Adrenal gland (tissue), 19 donors: Measurements from ENCODE around the gene HSD17B3. TPM values are rescaled to one million over a fixed set of nuclear protein-coding genes. Genes with fewer than 3 reads are reported as not detected.

Source experiments
- DNase-seq, 7 donors: peaks; one replicate each; pipeline ENCODE4 v3.0.0-alpha.2; 2019 to 2020
- H3K27ac ChIP-seq, 5 donors: fragments of 200-600 bp; sonication (generic) in 4 of 5; 1 replicate in 3 of 5; 2 replicates in 2 of 5; pipeline versions ENCODE4 v1.5.1 to v1.8.0; 2016 to 2020; ENCODE audit warnings: mild to moderate bottlenecking in 1 of 5
- H3K27me3 ChIP-seq: fragments of 200-600 bp; 2 replicates; pipeline ENCODE4 v1.8.0; 2021
- H3K36me3 ChIP-seq, 2 donors: fragments of 200-600 bp; replicated peaks in 1 of 2; 1 replicate in 1 of 2; 2 replicates in 1 of 2; pipeline versions ENCODE4 v1.5.1 to v1.8.0; 2018 to 2022
- H3K4me1 ChIP-seq, 2 donors: fragments of 200-600 bp; replicated peaks in 1 of 2; 1 replicate in 1 of 2; 2 replicates in 1 of 2; pipeline versions ENCODE4 v1.5.1 to v1.8.0; 2018 to 2021
- H3K4me3 ChIP-seq, 4 donors: fragments of 200-600 bp; sonication (generic) in 3 of 4; one replicate each; pipeline ENCODE4 v1.5.1; 2016 to 2018
- H3K9me3 ChIP-seq, 3 donors: fragments of 200-600 bp; sonication (generic) in 1 of 3; replicated peaks in 1 of 3; 1 replicate in 2 of 3; 2 replicates in 1 of 3; pipeline versions ENCODE4 v1.5.1 to v1.8.0; 2016 to 2021
- POLR2A ChIP-seq, 2 donors: fragments of 450-650 bp; IDR thresholded peaks; one replicate each; pipeline ENCODE4 v1.6.1; 2017; ENCODE audit warnings: antibody characterized with exemption in 2 of 2, mild to moderate bottlenecking in 2 of 2, moderate library complexity in 1 of 2
- WGBS, 4 donors: extraction: QIAGEN DNeasy Blood & Tissue Kit in 2 of 4; methylation state at CpG; one replicate each; pipeline versions ENCODE4 v1.1.5 to v1.1.7; 2013 to 2017; 5-methylcytosine and 5-hydroxymethylcytosine counted together
- intact Hi-C, 2 donors: fragments of 100-400 bp; cut with DNase I; formaldehyde crosslinking; loops; one replicate each; pipeline versions ENCODE4 v1.14.1 to v1.15.0; 2022 to 2023
- long read RNA-seq, 10 donors: library from polyadenylated mRNA in 3 of 10; unstranded in 2 of 10; stranded (forward) in 1 of 10; transcript quantifications; one replicate each; pipeline ENCODE4 v2.0.0 and lab custom pipeline, GENCODE V29; 2021 to 2026
- polyA plus RNA-seq, 3 donors: library from polyadenylated mRNA; stranded (reverse); fragments of 200-250 nt in 2 of 3; fragments of 350-450 nt in 1 of 3; fragmentation: Illumina TruSeq in 1 of 3; extraction: RNeasy Lipid Tissue Mini Kit (QIAGEN cat#74804) in 1 of 3; gene quantifications; one replicate each; pipeline ENCODE4 v1.2.3, GENCODE V29; 2013 to 2014
- total RNA-seq, 9 donors: library from RNA; depleted of rRNA in 4 of 9; stranded (reverse); fragments of >200 nt in 4 of 9; fragments of 120-200 nt in 1 of 9; fragmentation: NEBNext Ultra II Directional in 1 of 9; extraction: Animal tissue kit (Norgen Biotek cat#: 25700) in 1 of 9; gene quantifications; one replicate each; pipeline versions ENCODE4 v1.1.0 to v1.2.4, GENCODE V29; 2013 to 2023
- TF ChIP-seq, protein P1 (sequence below), 6 experiments: fragments of 450-650 bp in 4 of 6; fragments of 200-600 bp in 2 of 6; sonication (generic) in 1 of 6; IDR thresholded peaks; 1 replicate in 5 of 6; 2 replicates in 1 of 6; pipeline versions ENCODE4 v1.5.1 to v1.8.0; 2016 to 2021; ENCODE audit warnings: antibody characterized with exemption in 6 of 6, mild to moderate bottlenecking in 2 of 6, moderate library complexity in 1 of 6
- donor health status: healthy with polysubstance abuse.
- donor health status: Bipolar disorder and iron deficiency.
- donor health status: DM: yes; HTN: yes; CAD: no.
- donor health status: DM: no; HTN: no; CAD: no.
- donor health status: DM: no; HTN: no; CAD: no.
- donor health status: DM: yes; HTN: yes; CAD: no.

The HSD17B3 gene
- total RNA-seq: under 1 TPM in 2 of 9 donors, not detected in 7; 0.57 to 0.63 TPM
- polyA plus RNA-seq: 10 to 100 TPM in 1 of 3 donors, 1 to 10 TPM in 1, not detected in 1; 8.8 to 14.6 TPM
- long read RNA-seq, donor 1: 0 reads
- long read RNA-seq, donor 2: 0 reads
- long read RNA-seq, donor 3: 0 reads
- long read RNA-seq, donor 4: 0 reads
- long read RNA-seq, donor 5: 0 reads
- long read RNA-seq, donor 6: 0 reads
- long read RNA-seq, donor 7, partial matches to known transcripts: 0 of 1 reads
- long read RNA-seq, donor 7, other reads (novel, unspliced or antisense): 0 of 1 reads
- long read RNA-seq, donor 8: 0 reads
- long read RNA-seq, donor 9: 0 reads
- long read RNA-seq, donor 10: 0 reads

DNA sequence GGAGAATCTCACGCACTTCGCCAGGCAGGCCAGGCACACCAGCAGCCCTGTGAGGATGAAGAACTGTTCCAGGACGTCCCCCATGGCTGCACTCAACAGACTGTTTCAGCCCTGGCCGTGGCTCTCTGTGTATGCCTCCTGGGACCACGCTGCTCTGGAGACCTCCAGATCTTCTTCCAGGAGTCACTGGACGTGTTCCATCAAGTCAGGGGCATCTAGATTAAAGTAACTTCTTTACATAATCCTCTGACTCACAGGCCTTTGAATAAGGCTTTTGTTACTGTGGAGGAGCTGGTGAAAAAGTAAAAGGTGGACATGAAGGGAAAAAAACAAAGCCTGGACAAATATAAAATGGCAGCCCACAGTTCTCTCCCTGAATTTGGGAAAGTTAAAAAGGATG is at the start of gene HSD17B3:
TSS of gene HSD17B3 (minus strand) at position 156 of the 400 bp plus-strand sequence. CDS start at position 84, 72 bp downstream.
- TF ChIP-seq, protein P1, sequence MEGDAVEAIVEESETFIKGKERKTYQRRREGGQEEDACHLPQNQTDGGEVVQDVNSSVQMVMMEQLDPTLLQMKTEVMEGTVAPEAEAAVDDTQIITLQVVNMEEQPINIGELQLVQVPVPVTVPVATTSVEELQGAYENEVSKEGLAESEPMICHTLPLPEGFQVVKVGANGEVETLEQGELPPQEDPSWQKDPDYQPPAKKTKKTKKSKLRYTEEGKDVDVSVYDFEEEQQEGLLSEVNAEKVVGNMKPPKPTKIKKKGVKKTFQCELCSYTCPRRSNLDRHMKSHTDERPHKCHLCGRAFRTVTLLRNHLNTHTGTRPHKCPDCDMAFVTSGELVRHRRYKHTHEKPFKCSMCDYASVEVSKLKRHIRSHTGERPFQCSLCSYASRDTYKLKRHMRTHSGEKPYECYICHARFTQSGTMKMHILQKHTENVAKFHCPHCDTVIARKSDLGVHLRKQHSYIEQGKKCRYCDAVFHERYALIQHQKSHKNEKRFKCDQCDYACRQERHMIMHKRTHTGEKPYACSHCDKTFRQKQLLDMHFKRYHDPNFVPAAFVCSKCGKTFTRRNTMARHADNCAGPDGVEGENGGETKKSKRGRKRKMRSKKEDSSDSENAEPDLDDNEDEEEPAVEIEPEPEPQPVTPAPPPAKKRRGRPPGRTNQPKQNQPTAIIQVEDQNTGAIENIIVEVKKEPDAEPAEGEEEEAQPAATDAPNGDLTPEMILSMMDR (IDR thresholded peaks at IDR 0.05): no peak
- no peak for TF ChIP-seq POLR2A (IDR thresholded peaks at IDR 0.05)
- no peak for DNase-seq
- Histone ChIP-seq H3K9me3 (no peaks in the 10 kb centered on the region), H3K27me3 (no peaks in the 10 kb centered on the region), H3K36me3 (no peaks in the 10 kb centered on the region), H3K4me1 (no peaks in the 10 kb centered on the region), H3K4me3 (no peak within 1 kb of the TSS), H3K27ac (no peak within 1 kb of the TSS)
- intact Hi-C loops: no loop called here
- WGBS, 4 donors: 67 to 87% (median 79%) methylated on average over 1 to 6 of the region's 6 CpGs

DNA sequence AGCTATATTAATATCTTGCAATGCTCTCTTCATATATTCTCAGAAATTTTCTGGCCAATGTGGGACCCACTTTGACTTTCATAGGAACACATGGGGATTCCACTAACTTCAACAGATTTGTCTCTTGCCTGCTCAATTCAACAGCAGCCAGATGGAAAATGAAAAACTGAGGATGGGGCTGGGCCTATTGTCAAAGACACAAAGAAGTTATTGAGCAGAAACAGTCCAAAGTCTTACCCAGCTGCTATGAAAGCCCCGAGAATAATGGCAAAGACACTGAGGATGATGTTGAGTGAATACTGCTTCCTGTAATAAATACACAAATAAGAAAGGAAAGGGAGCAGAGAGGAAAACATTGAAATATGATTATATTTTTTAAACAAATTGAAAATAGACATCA is 48.9 kb upstream of the HSD17B3 start:
- WGBS, 4 donors: 91 to 97% (median 95%) methylated on average over 1 of the region's 1 CpG
- Histone ChIP-seq H3K27me3 (no peaks in the 10 kb centered on the region), H3K4me3 (no peak overlapping the region), H3K36me3 (peaks cover 0 to under 1% of the 10 kb centered on the region in 2 donors), H3K4me1 (no peaks in the 10 kb centered on the region), H3K27ac (no peak overlapping the region), H3K9me3 (no peaks in the 10 kb centered on the region)
- intact Hi-C loops: no loop called here
- no peak for TF ChIP-seq POLR2A (IDR thresholded peaks at IDR 0.05)
- TF ChIP-seq, protein P1 (IDR thresholded peaks at IDR 0.05): no peak
- no peak for DNase-seq

DNA sequence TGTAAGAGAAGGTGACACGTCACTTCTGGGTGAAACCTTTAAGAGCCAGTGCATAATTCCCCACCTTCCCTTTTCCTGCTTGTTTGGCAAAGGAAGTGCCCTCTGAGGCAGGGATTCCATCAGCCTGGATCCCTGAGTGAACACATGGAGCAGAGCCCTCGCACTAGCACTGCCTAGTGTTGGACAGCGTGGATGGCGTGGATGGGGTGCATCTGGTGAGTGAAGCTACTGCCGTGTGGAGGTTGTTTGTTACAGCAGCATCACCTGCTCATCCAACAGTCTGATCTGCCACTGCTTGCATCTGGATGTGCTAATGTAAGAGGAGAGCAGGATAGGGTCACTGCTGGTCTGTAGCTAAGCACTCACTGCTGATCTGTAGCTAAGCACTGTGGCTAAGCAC is 46.3 kb upstream of the HSD17B3 start:
- WGBS, 4 donors: 93 to 99% (median 96%) methylated on average over 2 to 5 of the region's 5 CpGs
- Histone ChIP-seq H3K36me3 (no peaks in the 10 kb centered on the region), H3K4me3 (no peak overlapping the region), H3K27me3 (no peaks in the 10 kb centered on the region), H3K4me1 (peaks cover 6 to 16% of the 10 kb centered on the region in 2 donors), H3K9me3 (no peaks in the 10 kb centered on the region), H3K27ac (no peak overlapping the region)
- intact Hi-C loops: no loop called here
- TF ChIP-seq, protein P1 (IDR thresholded peaks at IDR 0.05): no peak
- no peak for TF ChIP-seq POLR2A (IDR thresholded peaks at IDR 0.05)
- DNase-seq: no peak

DNA sequence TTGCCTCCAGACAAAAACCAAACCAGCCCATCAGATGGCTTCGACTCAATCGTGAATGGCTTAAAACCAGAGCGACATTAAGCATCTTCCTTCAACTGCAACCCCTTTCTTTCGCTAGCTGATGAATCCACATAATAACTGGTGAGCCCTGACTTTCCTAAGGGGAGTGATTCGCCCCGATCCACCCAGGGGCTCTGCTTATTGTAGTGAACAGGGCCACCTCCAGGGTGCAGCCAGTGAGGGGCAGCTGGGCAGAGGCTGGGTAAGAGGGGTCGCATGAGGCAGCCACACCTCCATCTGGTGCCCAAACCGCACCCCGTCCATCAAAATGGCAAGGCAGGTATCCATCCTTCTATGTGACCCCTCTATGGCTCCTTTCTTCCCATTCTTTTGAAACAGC is 43.6 kb upstream of the HSD17B3 start:
- 94 to 98% (median 95%) methylated on average over 9 of the region's 9 CpGs for WGBS, 4 donors
- no peaks in the 10 kb centered on the region for H3K9me3 ChIP-seq
- intact Hi-C loops: no loop called here
- H3K27me3 ChIP-seq: no peaks in the 10 kb centered on the region
- no peak for TF ChIP-seq POLR2A (IDR thresholded peaks at IDR 0.05)
- TF ChIP-seq, protein P1 (IDR thresholded peaks at IDR 0.05): no peak
- no peak for DNase-seq
- no peaks in the 10 kb centered on the region for H3K36me3 ChIP-seq
- H3K4me1 ChIP-seq: peaks cover 6 to 21% of the 10 kb centered on the region in 2 donors
- no peak overlapping the region for H3K4me3 ChIP-seq
- peak overlapping the region in 2 of 5 donors; percentile 13 to 83 for H3K27ac ChIP-seq
